HepG2 (cell line): Measurements from ENCODE around the gene GDF2.

Experiments
- SMC3 ChIP-seq: IDR thresholded peaks from 2 replicates; pipeline ENCODE4 v1.6.1; 2011; ENCODE audit warnings: low read length, improper control_type of control experiment
- ZNF274 ChIP-seq: sonication (generic); formaldehyde crosslinking; IDR thresholded peaks from 2 replicates; pipeline ENCODE4 v1.5.1; 2020; ENCODE audit warnings: mild to moderate bottlenecking, missing genetic modification reagents
- TF ChIP-seq, protein P1 (sequence below): sonication (generic); formaldehyde crosslinking; IDR thresholded peaks from 2 replicates; pipeline ENCODE4 v1.5.0; 2020; ENCODE audit warnings: mild to moderate bottlenecking, missing genetic modification reagents, moderate library complexity
- TF ChIP-seq, protein P2 (sequence below): sonication (generic); formaldehyde crosslinking; IDR thresholded peaks from 2 replicates; pipeline ENCODE4 v1.4.0; 2020; ENCODE audit warnings: missing genetic modification reagents

DNA sequence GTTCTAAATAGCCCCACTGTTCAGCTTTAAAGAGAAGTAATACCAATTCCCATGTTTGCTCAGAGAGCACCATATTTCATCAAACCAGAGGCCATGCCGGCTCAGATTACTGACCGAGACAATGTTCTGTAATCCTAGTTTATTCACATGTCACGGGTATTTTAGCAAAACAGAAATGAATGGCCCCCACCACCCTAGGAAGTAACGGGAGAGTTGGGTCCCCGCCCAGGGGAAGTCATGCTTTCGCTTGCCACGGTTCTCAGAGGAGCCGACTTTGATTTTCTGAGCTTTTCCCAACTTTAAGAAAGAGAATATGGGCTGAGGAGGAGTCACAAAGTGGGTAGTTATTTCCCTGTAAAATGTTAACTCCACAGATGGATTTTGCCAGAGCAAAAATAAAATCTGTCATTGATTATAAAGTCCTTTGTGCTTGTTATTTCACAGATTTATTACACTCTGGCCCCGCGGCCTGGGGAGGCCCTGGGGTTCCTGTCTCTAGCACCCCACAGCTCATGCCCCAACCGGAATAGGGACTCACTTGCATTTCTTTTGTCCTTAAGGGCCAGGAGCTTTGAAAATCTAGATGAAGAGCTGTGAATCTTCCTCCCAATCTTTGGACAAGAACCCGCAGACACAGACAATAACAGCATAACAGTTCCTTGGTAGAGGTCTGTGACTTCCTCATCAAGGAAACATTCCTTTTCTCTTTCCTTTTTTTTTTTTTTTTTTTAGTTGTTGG lies 25.9 kb upstream of the GDF2 start:
- TF ChIP-seq ZNF274 (CRISPR knock-in tag) (no peak), SMC3 (no peak)
- TF ChIP-seq, protein P1, sequence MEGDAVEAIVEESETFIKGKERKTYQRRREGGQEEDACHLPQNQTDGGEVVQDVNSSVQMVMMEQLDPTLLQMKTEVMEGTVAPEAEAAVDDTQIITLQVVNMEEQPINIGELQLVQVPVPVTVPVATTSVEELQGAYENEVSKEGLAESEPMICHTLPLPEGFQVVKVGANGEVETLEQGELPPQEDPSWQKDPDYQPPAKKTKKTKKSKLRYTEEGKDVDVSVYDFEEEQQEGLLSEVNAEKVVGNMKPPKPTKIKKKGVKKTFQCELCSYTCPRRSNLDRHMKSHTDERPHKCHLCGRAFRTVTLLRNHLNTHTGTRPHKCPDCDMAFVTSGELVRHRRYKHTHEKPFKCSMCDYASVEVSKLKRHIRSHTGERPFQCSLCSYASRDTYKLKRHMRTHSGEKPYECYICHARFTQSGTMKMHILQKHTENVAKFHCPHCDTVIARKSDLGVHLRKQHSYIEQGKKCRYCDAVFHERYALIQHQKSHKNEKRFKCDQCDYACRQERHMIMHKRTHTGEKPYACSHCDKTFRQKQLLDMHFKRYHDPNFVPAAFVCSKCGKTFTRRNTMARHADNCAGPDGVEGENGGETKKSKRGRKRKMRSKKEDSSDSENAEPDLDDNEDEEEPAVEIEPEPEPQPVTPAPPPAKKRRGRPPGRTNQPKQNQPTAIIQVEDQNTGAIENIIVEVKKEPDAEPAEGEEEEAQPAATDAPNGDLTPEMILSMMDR: no peak
- TF ChIP-seq, protein P2, sequence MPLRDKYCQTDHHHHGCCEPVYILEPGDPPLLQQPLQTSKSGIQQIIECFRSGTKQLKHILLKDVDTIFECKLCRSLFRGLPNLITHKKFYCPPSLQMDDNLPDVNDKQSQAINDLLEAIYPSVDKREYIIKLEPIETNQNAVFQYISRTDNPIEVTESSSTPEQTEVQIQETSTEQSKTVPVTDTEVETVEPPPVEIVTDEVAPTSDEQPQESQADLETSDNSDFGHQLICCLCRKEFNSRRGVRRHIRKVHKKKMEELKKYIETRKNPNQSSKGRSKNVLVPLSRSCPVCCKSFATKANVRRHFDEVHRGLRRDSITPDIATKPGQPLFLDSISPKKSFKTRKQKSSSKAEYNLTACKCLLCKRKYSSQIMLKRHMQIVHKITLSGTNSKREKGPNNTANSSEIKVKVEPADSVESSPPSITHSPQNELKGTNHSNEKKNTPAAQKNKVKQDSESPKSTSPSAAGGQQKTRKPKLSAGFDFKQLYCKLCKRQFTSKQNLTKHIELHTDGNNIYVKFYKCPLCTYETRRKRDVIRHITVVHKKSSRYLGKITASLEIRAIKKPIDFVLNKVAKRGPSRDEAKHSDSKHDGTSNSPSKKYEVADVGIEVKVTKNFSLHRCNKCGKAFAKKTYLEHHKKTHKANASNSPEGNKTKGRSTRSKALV (CRISPR knock-in tag): no peak
